Mesodermal cell (in vitro differentiated cells): Measurements from ENCODE around the gene DOC2B.
"Not testable (repeated sequence)": the region's sequence is repeated elsewhere in the genome, so short reads cannot be mapped to it uniquely, and the experiment has no call there.

ENCODE experiments used
- H3K27ac ChIP-seq: 2 replicates; pipeline ENCODE4 v1.7.0; 2013; ENCODE audit warnings: mild to moderate bottlenecking, low read depth, low read length, moderate library complexity; ENCODE audit not compliant: severe bottlenecking
- H3K36me3 ChIP-seq: 2 replicates; pipeline ENCODE4 v1.7.1; 2013; ENCODE audit warnings: mild to moderate bottlenecking, low read length, moderate library complexity; ENCODE audit not compliant: control insufficient read depth, insufficient read depth
- H3K4me1 ChIP-seq: one replicate; pipeline ENCODE4 v1.7.1; 2013; ENCODE audit warnings: mild to moderate bottlenecking, low read length; ENCODE audit not compliant: insufficient read depth, control insufficient read depth, poor library complexity, severe bottlenecking
- H3K4me3 ChIP-seq: 2 replicates; pipeline ENCODE4 v1.7.0; 2013; ENCODE audit warnings: low read length, control low read depth, mild to moderate bottlenecking; ENCODE audit not compliant: insufficient read depth, poor library complexity, severe bottlenecking; ENCODE audit errors: extremely low read depth
- H3K9me3 ChIP-seq: 2 replicates; pipeline ENCODE4 v1.7.1; 2013; ENCODE audit warnings: mild to moderate bottlenecking, low read length, moderate library complexity; ENCODE audit not compliant: control insufficient read depth
- WGBS, 2 experiments: methylation state at CpG; one replicate each; pipeline ENCODE4 v1.1.5; 2013; ENCODE audit warnings: missing lambda C conversion rate in 2 of 2; ENCODE audit not compliant: insufficient coverage in 2 of 2; 5-methylcytosine and 5-hydroxymethylcytosine counted together

DOC2B gene

DNA sequence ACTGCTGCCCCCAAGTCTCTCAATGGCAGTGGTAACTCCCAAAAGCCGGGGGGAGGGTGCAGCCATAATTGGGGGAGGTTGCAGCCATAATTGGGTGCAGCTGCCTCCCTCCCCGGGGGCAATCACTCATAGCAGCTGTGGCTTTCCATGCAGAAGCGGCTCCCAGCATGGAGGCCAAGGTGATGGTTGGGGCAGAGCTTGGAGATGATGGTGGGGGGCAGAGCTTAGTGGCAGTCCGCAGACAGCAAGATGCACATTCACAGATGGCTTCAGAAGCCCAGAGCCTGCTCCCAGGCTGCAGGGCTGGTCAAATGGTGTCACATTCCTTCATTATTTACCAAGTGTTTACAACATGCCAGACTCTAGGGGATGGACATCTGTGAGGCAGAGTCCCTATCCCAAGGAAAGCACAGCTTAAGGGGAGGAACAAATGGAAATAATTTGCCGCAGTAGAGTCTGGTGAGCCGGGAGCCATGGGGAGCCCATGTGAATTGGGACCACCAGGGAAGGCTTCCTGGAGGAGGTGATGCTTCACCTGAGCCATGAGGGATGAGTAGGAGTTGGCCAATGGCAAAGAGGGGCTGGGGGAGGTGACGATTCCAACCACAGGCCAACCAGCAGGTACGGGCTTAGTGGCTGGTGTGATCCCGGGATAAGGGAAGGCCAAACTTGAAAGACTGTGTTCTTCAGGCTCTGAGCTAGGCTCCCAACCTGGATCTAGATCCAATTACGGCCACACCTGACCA is 8.1 kb downstream of the DOC2B start:
- Histone ChIP-seq H3K4me3 (no peak overlapping the region), H3K4me1 (no peaks in the 10 kb centered on the region), H3K36me3 (no peaks in the 10 kb centered on the region), H3K9me3 (no peaks in the 10 kb centered on the region), H3K27ac (no peak overlapping the region)
- WGBS, 2 experiments = 80 to 91% methylated on average over 8 to 10 of the region's 10 CpGs

DNA sequence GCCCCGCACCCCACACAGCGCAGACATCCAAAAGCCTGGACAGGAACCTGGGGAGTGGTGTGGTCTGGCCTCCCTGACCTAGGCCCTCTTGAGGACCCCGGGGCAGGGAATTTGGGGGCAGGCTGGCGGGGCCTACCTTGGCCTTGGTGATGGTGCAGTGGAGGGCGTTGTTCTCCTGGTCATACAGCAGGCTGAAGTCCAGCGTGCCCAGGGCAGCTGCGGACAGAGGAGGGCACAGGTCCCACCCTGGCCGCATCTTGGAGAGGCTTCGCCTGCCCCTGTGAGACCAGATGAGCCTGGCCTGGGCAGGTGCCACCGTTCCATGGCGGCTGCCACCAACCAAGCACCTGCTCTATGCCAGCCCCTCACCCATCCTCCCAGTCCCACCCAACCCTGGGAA is 9.0 kb downstream of the DOC2B start:
- no peak overlapping the region for H3K27ac ChIP-seq
- H3K4me3 ChIP-seq = no peak overlapping the region
- H3K36me3 ChIP-seq = no peaks in the 10 kb centered on the region
- H3K9me3 ChIP-seq = no peaks in the 10 kb centered on the region
- no peaks in the 10 kb centered on the region for H3K4me1 ChIP-seq
- 87 to 97% methylated on average over 10 to 11 of the region's 11 CpGs for WGBS, 2 experiments

DNA sequence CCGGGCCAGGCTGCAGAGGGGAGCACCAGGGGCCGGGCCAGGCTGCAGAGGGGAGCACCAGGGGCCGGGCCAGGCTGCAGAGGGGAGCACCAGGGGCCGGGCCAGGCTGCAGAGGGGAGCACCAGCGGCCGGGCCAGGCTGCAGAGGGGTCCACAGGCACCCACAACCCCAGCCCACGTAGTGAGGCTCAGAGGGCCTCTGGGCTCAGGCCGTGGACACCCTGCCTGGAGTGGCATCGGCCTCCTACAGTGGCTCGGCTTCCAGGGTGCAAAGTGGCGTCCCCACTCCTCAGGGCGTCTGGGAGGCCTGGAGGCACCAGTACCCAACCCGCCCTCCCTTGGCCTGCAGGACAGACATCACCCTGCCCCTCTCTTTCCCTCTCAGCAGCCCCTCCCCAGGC is 9.6 kb downstream of the DOC2B start:
- no peaks in the 10 kb centered on the region for H3K9me3 ChIP-seq
- H3K4me3 ChIP-seq = no peak overlapping the region
- WGBS, 2 experiments = 84 to 96% methylated on average over 9 to 12 of the region's 13 CpGs
- no peaks in the 10 kb centered on the region for H3K36me3 ChIP-seq
- H3K27ac ChIP-seq = no peak overlapping the region
- H3K4me1 ChIP-seq = no peaks in the 10 kb centered on the region

DNA sequence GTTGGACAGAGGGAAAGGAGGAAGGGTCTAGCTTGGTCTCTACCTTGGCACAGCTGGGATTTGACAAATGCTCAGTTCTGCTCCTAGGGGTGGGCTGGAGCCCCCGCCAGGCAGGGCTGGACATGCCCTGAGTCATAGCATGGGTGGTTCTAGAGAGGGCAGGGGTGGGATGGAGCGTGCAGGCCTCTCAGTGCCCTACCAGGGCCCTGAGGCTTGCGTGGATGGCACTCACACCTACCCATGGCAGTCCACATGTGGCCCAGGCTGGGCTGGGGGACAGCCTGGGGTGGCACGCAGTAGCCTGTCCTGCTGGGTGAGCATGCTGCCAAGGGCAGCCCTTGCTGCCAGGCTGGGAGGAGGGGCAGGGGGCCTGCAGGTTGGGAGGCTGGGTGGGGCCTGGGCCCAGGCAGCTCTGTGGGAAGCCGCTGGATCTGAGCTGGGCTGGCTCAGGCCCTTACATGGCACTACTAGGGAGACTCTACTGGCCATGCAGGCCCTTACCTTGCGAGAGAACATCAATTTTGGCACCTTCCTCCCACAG is 11.2 kb downstream of the DOC2B start:
- Histone ChIP-seq H3K4me1 (no peaks in the 10 kb centered on the region), H3K36me3 (no peaks in the 10 kb centered on the region), H3K27ac (no peak overlapping the region), H3K9me3 (no peaks in the 10 kb centered on the region), H3K4me3 (no peak overlapping the region)
- 88 to 98% methylated on average over 4 to 6 of the region's 6 CpGs for WGBS, 2 experiments

DNA sequence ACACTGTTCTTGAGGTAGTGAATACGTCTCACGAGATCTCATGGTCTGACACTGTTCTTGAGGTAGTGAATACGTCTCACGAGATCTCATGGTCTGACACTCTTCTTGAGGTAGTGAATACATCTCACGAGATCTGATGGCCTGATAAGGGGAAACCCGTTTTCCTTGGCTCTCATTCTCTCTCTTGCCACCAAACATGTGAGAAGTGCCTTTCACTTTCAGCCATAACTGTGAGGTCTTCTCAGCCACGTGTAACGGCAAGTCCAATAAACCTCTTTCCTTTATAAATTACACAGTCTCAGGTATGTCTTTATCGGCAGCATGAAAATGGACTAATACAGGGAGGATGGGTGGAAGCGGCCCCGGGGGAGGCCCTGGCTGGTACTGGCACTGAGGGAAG is 12.8 kb downstream of the DOC2B start:
- H3K9me3 ChIP-seq, H3K4me3 ChIP-seq, H3K36me3 ChIP-seq, H3K27ac ChIP-seq, H3K4me1 ChIP-seq: not testable (repeated sequence)
- WGBS, 2 experiments = 89 to 96% methylated on average over 5 to 7 of the region's 11 CpGs

DNA sequence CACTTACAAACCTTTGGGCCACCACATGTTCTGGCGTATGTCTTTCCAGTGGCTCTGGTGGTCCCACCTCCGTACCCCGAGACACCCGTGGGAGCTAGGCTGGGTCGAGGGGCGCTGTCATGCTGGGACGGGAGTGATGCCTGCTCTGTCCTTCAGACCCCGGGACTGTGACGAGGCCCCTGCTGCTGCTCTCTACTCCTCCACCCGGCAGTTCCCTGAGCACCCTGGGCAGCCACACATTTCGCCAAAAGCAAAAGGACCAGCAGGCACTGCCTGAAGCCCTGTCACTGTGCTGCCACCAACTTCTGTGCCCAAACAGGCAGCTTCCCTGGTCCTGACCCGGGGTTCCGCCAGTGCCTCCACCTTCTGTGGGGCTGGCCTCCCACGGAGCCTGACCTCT is 15.5 kb downstream of the DOC2B start:
- Histone ChIP-seq H3K27ac (no peak overlapping the region), H3K4me3 (no peak overlapping the region), H3K4me1 (no peaks in the 10 kb centered on the region), H3K9me3 (no peaks in the 10 kb centered on the region), H3K36me3 (no peaks in the 10 kb centered on the region)
- 86 to 89% methylated on average over 14 of the region's 14 CpGs for WGBS, 2 experiments

DNA sequence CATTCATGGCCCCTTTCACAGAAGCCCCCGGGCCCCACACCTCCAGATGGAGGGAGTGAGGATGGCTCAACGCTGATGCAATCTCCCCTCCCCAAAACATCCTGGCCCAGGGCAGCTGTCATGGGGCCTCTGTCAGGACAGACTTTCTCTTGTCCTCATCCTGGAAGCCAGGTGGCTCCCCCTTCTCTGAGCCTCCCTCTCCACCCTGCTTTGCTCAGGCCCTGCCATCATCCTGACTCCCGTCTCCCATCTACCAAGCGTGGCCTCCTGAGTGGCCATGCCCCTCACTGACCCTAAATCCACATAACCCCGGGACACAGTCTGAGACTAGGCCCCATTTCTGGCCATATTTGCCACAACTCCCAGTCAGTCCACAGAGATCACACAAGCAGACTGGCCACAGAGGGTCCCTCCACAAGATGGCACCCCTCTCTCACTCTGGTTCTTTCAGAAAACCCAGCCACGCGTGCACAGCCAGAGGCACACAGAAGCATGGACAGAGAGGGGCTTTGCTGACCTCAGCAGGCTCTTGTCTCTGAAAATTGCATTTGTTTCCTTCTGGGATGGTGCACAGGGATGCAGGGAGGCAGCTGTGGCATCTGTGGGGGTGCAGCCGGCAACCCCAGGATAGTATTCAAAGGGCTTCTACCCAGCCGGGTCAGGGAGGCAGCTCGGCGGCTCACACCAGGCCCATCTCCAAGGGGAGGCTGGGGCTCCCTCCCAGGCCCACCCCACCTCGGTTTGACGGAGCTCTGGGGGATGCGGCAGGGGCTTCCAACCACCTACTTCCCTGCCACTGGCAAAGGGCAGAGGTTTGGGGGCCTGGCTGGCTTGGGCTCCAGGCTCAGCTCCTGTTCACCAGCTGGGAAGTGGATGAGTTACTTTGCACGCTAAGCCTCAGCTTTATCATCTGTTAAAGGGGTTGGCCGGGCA is 16.9 kb downstream of the DOC2B start:
- WGBS, 2 experiments = 73 to 77% methylated on average over 14 of the region's 16 CpGs
- no peaks in the 10 kb centered on the region for H3K4me1 ChIP-seq
- no peak overlapping the region for H3K27ac ChIP-seq
- no peaks in the 10 kb centered on the region for H3K36me3 ChIP-seq
- no peaks in the 10 kb centered on the region for H3K9me3 ChIP-seq
- H3K4me3 ChIP-seq = no peak overlapping the region

DNA sequence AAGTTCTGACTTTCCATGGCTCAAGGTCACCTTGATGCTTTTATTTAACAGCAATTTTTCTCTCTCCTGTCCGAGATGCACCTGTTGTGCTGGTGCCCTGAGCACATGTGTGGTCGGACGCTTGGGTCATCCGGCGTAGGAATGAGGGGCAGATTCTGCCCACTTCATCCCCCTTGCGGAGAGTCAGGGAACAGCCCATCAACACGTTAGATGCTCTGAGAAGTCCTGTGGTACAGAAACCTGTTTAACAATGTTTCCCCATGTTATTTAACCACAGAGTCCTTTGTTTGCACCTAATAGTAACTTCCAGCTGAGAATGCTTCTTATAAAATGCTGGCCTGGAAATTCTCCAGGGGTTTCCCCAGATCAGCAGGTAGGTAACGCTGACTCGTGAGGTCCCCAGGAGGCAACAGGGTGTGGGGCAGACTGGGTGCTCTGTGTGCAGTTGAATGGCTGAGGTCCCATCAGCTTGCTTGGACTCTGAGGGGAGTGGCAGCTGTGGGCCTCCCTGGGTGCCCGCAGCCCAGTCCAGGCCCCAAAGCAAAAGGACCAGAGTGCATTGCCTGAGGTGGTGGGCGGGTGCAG is 17.8 kb downstream of the DOC2B start:
- no peak overlapping the region for H3K27ac ChIP-seq
- 84 to 89% methylated on average over 11 of the region's 11 CpGs for WGBS, 2 experiments
- H3K9me3 ChIP-seq = no peaks in the 10 kb centered on the region
- no peak overlapping the region for H3K4me3 ChIP-seq
- H3K4me1 ChIP-seq = no peaks in the 10 kb centered on the region
- no peaks in the 10 kb centered on the region for H3K36me3 ChIP-seq

DNA sequence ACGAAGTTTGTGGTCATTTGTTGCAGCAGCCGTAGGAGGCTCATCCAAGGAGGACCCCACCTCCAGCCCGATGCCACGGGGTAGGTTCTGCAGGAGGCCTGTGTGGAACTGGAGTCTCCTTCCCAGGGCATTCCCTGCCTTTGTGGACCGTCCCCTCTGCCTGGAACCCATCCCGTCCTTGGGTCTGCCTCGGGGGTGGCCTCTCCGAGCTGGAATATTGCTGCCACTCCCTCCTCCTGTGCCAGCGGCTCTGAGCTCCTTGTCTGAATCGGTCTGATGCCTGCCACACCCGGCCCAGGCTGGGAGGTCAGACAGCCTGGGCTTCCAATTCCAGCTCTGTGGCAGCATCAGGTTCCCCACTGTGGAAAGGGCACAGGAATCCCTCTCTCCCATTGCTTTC is 18.8 kb downstream of the DOC2B start:
- no peak overlapping the region for H3K27ac ChIP-seq
- H3K4me3 ChIP-seq = no peak overlapping the region
- 82 to 85% methylated on average over 11 of the region's 11 CpGs for WGBS, 2 experiments
- H3K4me1 ChIP-seq = no peaks in the 10 kb centered on the region
- no peaks in the 10 kb centered on the region for H3K9me3 ChIP-seq
- no peaks in the 10 kb centered on the region for H3K36me3 ChIP-seq

DNA sequence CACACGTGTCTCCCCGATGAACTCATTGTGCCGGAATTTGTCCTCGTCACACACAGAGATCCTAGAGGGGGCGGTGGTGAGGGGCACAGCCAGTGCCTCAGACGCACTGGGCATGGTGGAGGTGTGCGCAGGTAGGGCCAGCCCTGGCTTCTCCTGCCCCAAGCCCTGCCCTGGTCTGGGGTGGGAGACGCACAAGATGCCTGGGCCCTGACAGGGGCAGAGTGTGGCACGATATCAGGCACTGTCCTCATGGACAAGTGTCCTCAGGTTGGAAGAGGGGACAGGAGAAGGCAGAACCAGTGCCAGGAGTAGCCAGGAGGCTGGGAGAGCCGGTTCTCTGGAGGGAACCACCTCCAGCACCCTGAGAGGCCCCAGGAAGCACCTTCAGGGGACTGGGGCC is 20.0 kb downstream of the DOC2B start:
- Histone ChIP-seq H3K9me3 (no peaks in the 10 kb centered on the region), H3K4me3 (no peak overlapping the region), H3K4me1 (no peaks in the 10 kb centered on the region), H3K36me3 (no peaks in the 10 kb centered on the region), H3K27ac (no peak overlapping the region)
- 81 to 87% methylated on average over 10 of the region's 10 CpGs for WGBS, 2 experiments
